SK-N-SH treated with all-trans-retinoic acid at 6 μM for 48 hours (cell line): ENCODE measurements around the gene RPL7A.

Experiments
- ATAC-seq: fragments of 200-7000 bp; cut with Tn5 transposase; 3 replicates; pipeline ENCODE4 v1.9.1; 2020; ENCODE audit warnings: mild to moderate bottlenecking, moderate library complexity
- ARNTL ChIP-seq: fragments of 450-650 bp; formaldehyde crosslinking; IDR thresholded peaks from 2 replicates; pipeline ENCODE4 v1.5.0; 2020; ENCODE audit warnings: low read depth, mild to moderate bottlenecking, moderate library complexity, borderline replicate concordance
- BACH2 ChIP-seq: fragments of 250-450 bp; sonication (Bioruptor Pico); IDR thresholded peaks from 2 replicates; pipeline ENCODE4 v1.9.0; 2021; ENCODE audit warnings: mild to moderate bottlenecking, borderline replicate concordance
- CSDC2 ChIP-seq: fragments of 250-450 bp; sonication (Bioruptor Pico); IDR thresholded peaks from 2 replicates; pipeline ENCODE4 v1.5.0; 2020; ENCODE audit warnings: mild to moderate bottlenecking, moderate library complexity
- ESRRG ChIP-seq: fragments of 250-450 bp; sonication (Bioruptor Pico); IDR thresholded peaks from 2 replicates; pipeline ENCODE4 v1.6.1; 2021; ENCODE audit warnings: mild to moderate bottlenecking
- GLIS3 ChIP-seq: fragments of 250-450 bp; sonication (Bioruptor Pico); IDR thresholded peaks from 2 replicates; pipeline ENCODE4 v1.5.0; 2020; ENCODE audit warnings: mild to moderate bottlenecking, moderate library complexity
- ISL1 ChIP-seq: fragments of 250-450 bp; sonication (Bioruptor Pico); IDR thresholded peaks from 2 replicates; pipeline ENCODE4 v2.1.2; 2022; ENCODE audit warnings: mild to moderate bottlenecking, moderate library complexity
- OSR1 ChIP-seq: fragments of 250-450 bp; sonication (Bioruptor Pico); IDR thresholded peaks from 2 replicates; pipeline ENCODE4 v1.8.0; 2022; ENCODE audit warnings: moderate library complexity, mild to moderate bottlenecking, inconsistent platforms
- POU6F1 ChIP-seq: fragments of 250-450 bp; sonication (Bioruptor Pico); IDR thresholded peaks from 2 replicates; pipeline ENCODE4 v1.8.0; 2021; ENCODE audit warnings: low read depth, mild to moderate bottlenecking, moderate library complexity, borderline replicate concordance
- PPARA ChIP-seq: fragments of 250-450 bp; sonication (Bioruptor Pico); IDR thresholded peaks from 2 replicates; pipeline ENCODE4 v1.5.0; 2020; ENCODE audit warnings: mild to moderate bottlenecking, borderline replicate concordance
- SNAI2 ChIP-seq: fragments of 250-450 bp; sonication (Bioruptor Pico); IDR thresholded peaks from 2 replicates; pipeline ENCODE4 v1.5.0; 2020; ENCODE audit warnings: mild to moderate bottlenecking, moderate library complexity
- TCF4 ChIP-seq: fragments of 250-450 bp; sonication (Bioruptor Pico); IDR thresholded peaks from 2 replicates; pipeline ENCODE4 v1.8.0; 2021; ENCODE audit warnings: mild to moderate bottlenecking, moderate library complexity, borderline replicate concordance
- TOX ChIP-seq: fragments of 250-450 bp; sonication (Bioruptor Pico); IDR thresholded peaks from 2 replicates; pipeline ENCODE4 v1.8.0; 2021; ENCODE audit warnings: mild to moderate bottlenecking, moderate library complexity, borderline replicate concordance
- ZC3H10 ChIP-seq: fragments of 250-450 bp; sonication (Bioruptor Pico); IDR thresholded peaks from 2 replicates; pipeline ENCODE4 v1.5.1; 2021; ENCODE audit warnings: mild to moderate bottlenecking, moderate library complexity
- ZFP3 ChIP-seq: fragments of 250-450 bp; sonication (Bioruptor Pico); IDR thresholded peaks from 2 replicates; pipeline ENCODE4 v1.5.0; 2020; ENCODE audit warnings: mild to moderate bottlenecking, moderate library complexity
- ZFP30 ChIP-seq: fragments of 450-650 bp; formaldehyde crosslinking; IDR thresholded peaks from 2 replicates; pipeline ENCODE4 v1.5.0; 2022; ENCODE audit warnings: mild to moderate bottlenecking, moderate library complexity
- ZNF565 ChIP-seq: fragments of 450-650 bp; formaldehyde crosslinking; conservative IDR thresholded peaks from 2 replicates; pipeline ENCODE4 v1.5.0; 2020; ENCODE audit warnings: low read depth, mild to moderate bottlenecking, moderate library complexity
- ZNF70 ChIP-seq: fragments of 450-650 bp; formaldehyde crosslinking; IDR thresholded peaks from 2 replicates; pipeline ENCODE4 v1.5.0; 2020; ENCODE audit warnings: mild to moderate bottlenecking, moderate library complexity
- ZNF8 ChIP-seq: fragments of 450-650 bp; formaldehyde crosslinking; IDR thresholded peaks from 2 replicates; pipeline ENCODE4 v1.5.0; 2020; ENCODE audit warnings: mild to moderate bottlenecking, moderate library complexity
- TF ChIP-seq, protein P1 (sequence below): fragments of 250-450 bp; sonication (Bioruptor Pico); IDR thresholded peaks from 2 replicates; pipeline ENCODE4 v1.5.1; 2021; ENCODE audit warnings: mild to moderate bottlenecking, moderate library complexity
- TF ChIP-seq, protein P2 (sequence below): fragments of 250-450 bp; sonication (Bioruptor Pico); IDR thresholded peaks from 2 replicates; pipeline ENCODE4 v1.5.0; 2020; ENCODE audit warnings: mild to moderate bottlenecking, moderate library complexity
- TF ChIP-seq, protein P3 (sequence below): fragments of 250-450 bp; sonication (Bioruptor Pico); IDR thresholded peaks from 2 replicates; pipeline ENCODE4 v1.5.1; 2020; ENCODE audit warnings: low read depth, mild to moderate bottlenecking, moderate library complexity
- TF ChIP-seq, protein P4 (sequence below): fragments of 250-450 bp; sonication (Bioruptor Pico); IDR thresholded peaks from 2 replicates; pipeline ENCODE4 v1.8.0; 2020; ENCODE audit warnings: mild to moderate bottlenecking, moderate library complexity, borderline replicate concordance

Gene RPL7A

GRCh38 chr9:133389025-133389557 is 41.1 kb downstream of the RPL7A start:
- no peak for ATAC-seq
- TF ChIP-seq SNAI2 (no peak), CSDC2 (CRISPR knock-in tag) (no peak), TCF4 (CRISPR knock-in tag) (no peak), ISL1 (no peak), ARNTL (no peak), ZNF70 (no peak), POU6F1 (no peak), TOX (CRISPR knock-in tag) (no peak), ZC3H10 (CRISPR knock-in tag) (no peak), ZNF8 (no peak), ZFP3 (CRISPR knock-in tag) (no peak), BACH2 (CRISPR knock-in tag) (no peak), PPARA (CRISPR knock-in tag) (no peak), OSR1 (no peak), ZNF565 (CRISPR knock-in tag) (no peak)
- TF ChIP-seq, protein P1, sequence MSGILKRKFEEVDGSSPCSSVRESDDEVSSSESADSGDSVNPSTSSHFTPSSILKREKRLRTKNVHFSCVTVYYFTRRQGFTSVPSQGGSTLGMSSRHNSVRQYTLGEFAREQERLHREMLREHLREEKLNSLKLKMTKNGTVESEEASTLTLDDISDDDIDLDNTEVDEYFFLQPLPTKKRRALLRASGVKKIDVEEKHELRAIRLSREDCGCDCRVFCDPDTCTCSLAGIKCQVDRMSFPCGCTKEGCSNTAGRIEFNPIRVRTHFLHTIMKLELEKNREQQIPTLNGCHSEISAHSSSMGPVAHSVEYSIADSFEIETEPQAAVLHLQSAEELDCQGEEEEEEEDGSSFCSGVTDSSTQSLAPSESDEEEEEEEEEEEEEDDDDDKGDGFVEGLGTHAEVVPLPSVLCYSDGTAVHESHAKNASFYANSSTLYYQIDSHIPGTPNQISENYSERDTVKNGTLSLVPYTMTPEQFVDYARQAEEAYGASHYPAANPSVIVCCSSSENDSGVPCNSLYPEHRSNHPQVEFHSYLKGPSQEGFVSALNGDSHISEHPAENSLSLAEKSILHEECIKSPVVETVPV (CRISPR knock-in tag), result no peak
- TF ChIP-seq, protein P2, sequence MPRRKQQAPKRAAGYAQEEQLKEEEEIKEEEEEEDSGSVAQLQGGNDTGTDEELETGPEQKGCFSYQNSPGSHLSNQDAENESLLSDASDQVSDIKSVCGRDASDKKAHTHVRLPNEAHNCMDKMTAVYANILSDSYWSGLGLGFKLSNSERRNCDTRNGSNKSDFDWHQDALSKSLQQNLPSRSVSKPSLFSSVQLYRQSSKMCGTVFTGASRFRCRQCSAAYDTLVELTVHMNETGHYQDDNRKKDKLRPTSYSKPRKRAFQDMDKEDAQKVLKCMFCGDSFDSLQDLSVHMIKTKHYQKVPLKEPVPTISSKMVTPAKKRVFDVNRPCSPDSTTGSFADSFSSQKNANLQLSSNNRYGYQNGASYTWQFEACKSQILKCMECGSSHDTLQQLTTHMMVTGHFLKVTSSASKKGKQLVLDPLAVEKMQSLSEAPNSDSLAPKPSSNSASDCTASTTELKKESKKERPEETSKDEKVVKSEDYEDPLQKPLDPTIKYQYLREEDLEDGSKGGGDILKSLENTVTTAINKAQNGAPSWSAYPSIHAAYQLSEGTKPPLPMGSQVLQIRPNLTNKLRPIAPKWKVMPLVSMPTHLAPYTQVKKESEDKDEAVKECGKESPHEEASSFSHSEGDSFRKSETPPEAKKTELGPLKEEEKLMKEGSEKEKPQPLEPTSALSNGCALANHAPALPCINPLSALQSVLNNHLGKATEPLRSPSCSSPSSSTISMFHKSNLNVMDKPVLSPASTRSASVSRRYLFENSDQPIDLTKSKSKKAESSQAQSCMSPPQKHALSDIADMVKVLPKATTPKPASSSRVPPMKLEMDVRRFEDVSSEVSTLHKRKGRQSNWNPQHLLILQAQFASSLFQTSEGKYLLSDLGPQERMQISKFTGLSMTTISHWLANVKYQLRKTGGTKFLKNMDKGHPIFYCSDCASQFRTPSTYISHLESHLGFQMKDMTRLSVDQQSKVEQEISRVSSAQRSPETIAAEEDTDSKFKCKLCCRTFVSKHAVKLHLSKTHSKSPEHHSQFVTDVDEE (CRISPR knock-in tag), result no peak
- TF ChIP-seq, protein P3, sequence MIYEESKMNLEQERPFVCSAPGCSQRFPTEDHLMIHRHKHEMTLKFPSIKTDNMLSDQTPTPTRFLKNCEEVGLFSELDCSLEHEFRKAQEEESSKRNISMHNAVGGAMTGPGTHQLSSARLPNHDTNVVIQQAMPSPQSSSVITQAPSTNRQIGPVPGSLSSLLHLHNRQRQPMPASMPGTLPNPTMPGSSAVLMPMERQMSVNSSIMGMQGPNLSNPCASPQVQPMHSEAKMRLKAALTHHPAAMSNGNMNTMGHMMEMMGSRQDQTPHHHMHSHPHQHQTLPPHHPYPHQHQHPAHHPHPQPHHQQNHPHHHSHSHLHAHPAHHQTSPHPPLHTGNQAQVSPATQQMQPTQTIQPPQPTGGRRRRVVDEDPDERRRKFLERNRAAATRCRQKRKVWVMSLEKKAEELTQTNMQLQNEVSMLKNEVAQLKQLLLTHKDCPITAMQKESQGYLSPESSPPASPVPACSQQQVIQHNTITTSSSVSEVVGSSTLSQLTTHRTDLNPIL (CRISPR knock-in tag), result no peak

DNA sequence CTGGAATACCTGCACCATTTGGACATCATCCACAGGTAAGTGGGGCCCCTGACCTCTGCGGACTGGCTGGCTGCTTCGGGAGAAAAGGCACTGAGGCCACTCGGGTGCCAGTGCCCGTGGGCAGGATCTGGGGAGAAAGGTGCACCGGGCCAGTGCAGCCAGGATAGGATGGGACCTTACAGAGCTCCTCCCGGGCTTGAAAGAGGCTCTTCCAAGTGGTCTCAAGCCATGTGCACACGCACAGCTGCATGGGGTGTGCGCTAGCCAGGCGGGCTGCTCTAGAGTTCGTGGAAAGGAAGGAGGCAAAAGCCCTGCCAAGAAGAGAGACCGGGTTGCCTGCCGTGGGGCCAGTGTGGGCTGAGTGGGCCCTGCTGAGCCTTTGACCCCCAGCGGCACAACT is 41.5 kb downstream of the RPL7A start:
- TF ChIP-seq ZC3H10 (CRISPR knock-in tag) (no peak), ESRRG (CRISPR knock-in tag) (no peak), OSR1 (no peak), ARNTL (no peak), TOX (CRISPR knock-in tag) (no peak), ZNF565 (CRISPR knock-in tag) (no peak), ZNF70 (no peak), ZFP30 (CRISPR knock-in tag) (no peak), GLIS3 (CRISPR knock-in tag) (no peak), POU6F1 (no peak), BACH2 (CRISPR knock-in tag) (no peak), TCF4 (CRISPR knock-in tag) (no peak), CSDC2 (CRISPR knock-in tag) (no peak), SNAI2 (no peak)
- TF ChIP-seq, protein P2 (CRISPR knock-in tag), result no peak
- TF ChIP-seq, protein P4, sequence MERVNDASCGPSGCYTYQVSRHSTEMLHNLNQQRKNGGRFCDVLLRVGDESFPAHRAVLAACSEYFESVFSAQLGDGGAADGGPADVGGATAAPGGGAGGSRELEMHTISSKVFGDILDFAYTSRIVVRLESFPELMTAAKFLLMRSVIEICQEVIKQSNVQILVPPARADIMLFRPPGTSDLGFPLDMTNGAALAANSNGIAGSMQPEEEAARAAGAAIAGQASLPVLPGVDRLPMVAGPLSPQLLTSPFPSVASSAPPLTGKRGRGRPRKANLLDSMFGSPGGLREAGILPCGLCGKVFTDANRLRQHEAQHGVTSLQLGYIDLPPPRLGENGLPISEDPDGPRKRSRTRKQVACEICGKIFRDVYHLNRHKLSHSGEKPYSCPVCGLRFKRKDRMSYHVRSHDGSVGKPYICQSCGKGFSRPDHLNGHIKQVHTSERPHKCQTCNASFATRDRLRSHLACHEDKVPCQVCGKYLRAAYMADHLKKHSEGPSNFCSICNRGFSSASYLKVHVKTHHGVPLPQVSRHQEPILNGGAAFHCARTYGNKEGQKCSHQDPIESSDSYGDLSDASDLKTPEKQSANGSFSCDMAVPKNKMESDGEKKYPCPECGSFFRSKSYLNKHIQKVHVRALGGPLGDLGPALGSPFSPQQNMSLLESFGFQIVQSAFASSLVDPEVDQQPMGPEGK (CRISPR knock-in tag), result no peak
- TF ChIP-seq, protein P1 (CRISPR knock-in tag), result no peak
- ATAC-seq, result no peak
